Karpas-422 (cell line): ENCODE measurements around the gene ADM. TPM values are rescaled to one million over a fixed set of nuclear protein-coding genes. Genes with fewer than 3 reads are reported as not detected.

Source experiments
- DNase-seq: peaks from one replicate; pipeline ENCODE4 v3.0.0-alpha.2; 2015
- H2AFZ ChIP-seq: fragments of 200-600 bp; sonication (generic); 2 replicates; pipeline ENCODE4 v1.6.1; 2014; ENCODE audit warnings: antibody characterized with exemption, low read length, mixed read lengths
- H3K27ac ChIP-seq: fragments of 200-600 bp; sonication (generic); 2 replicates; pipeline ENCODE4 v1.5.1; 2014; ENCODE audit warnings: mild to moderate bottlenecking, low read length, moderate library complexity
- H3K27me3 ChIP-seq: fragments of 200-600 bp; sonication (generic); 2 replicates; pipeline ENCODE4 v1.6.1; 2014; ENCODE audit warnings: low read length, mixed read lengths
- H3K36me3 ChIP-seq: fragments of 200-600 bp; sonication (generic); 2 replicates; pipeline ENCODE4 v1.6.1; 2014; ENCODE audit warnings: low read length, mixed read lengths; ENCODE audit not compliant: insufficient read depth
- H3K4me1 ChIP-seq: fragments of 200-600 bp; sonication (generic); 2 replicates; pipeline ENCODE4 v1.6.1; 2014; ENCODE audit warnings: mild to moderate bottlenecking, low read length, mixed read lengths
- H3K4me2 ChIP-seq: fragments of 200-600 bp; sonication (generic); 2 replicates; pipeline ENCODE4 v1.6.1; 2014; ENCODE audit warnings: low read length, low read depth, mild to moderate bottlenecking; ENCODE audit not compliant: poor library complexity, severe bottlenecking
- H3K4me3 ChIP-seq: fragments of 200-600 bp; sonication (generic); 2 replicates; pipeline ENCODE4 v1.5.1; 2014; ENCODE audit warnings: mild to moderate bottlenecking, antibody characterized with exemption, low read length, mixed read lengths
- H3K79me2 ChIP-seq: fragments of 200-600 bp; sonication (generic); 2 replicates; pipeline ENCODE4 v1.6.1; 2014; ENCODE audit warnings: mild to moderate bottlenecking, low read length, mixed read lengths
- H3K9ac ChIP-seq: fragments of 200-600 bp; sonication (generic); 2 replicates; pipeline ENCODE4 v1.6.0; 2014; ENCODE audit warnings: low read length
- H3K9me2 ChIP-seq: fragments of 200-600 bp; sonication (generic), shearing (Covaris generic); replicated peaks from 2 replicates; pipeline ENCODE4 v1.6.0; 2014; ENCODE audit warnings: mild to moderate bottlenecking, low read length, moderate library complexity; ENCODE audit not compliant: insufficient read depth
- H3K9me3 ChIP-seq: fragments of 300-700, 200-600 bp; sonication (generic); 2 replicates; pipeline ENCODE4 v1.6.1; 2014; ENCODE audit warnings: low read length, mixed read lengths
- H4K20me1 ChIP-seq: fragments of 200-600 bp; sonication (generic); 2 replicates; pipeline ENCODE4 v1.6.1; 2014; ENCODE audit warnings: mild to moderate bottlenecking, antibody characterized with exemption, low read length, low read depth; ENCODE audit not compliant: insufficient read depth
- total RNA-seq: library from RNA; depleted of rRNA; stranded (reverse); fragments of >200 nt; shearing (Covaris generic); gene quantifications from 2 replicates; pipeline ENCODE4 v1.2.3, GENCODE V29; 2014; ENCODE audit warnings: low replicate concordance

The ADM gene
- total RNA-seq, 1 experiment from 2014 or later: not detected

GRCh38 chr11:10327254-10327653, 22.4 kb downstream of the ADM start:
- Histone ChIP-seq H4K20me1 (no peaks in the 10 kb centered on the region), H3K36me3 (no peaks in the 10 kb centered on the region), H3K4me2 (no peak overlapping the region), H3K9me3 (no peaks in the 10 kb centered on the region), H3K79me2 (no peaks in the 10 kb centered on the region), H3K9ac (no peak overlapping the region), H3K4me1 (no peaks in the 10 kb centered on the region), H3K9me2 (no peaks in the 10 kb centered on the region), H3K27ac (no peak overlapping the region), H3K27me3 (no peaks in the 10 kb centered on the region), H2AFZ (no peak overlapping the region), H3K4me3 (no peak overlapping the region)
- DNase-seq: no peak

- no peaks in the 10 kb centered on the region for H3K9me2 ChIP-seq
- H3K79me2 ChIP-seq: no peaks in the 10 kb centered on the region
- H3K9ac ChIP-seq: no peak overlapping the region
- no peaks in the 10 kb centered on the region for H3K36me3 ChIP-seq
- H3K27ac ChIP-seq: no peak overlapping the region
- no peak overlapping the region for H3K4me2 ChIP-seq
- H4K20me1 ChIP-seq: no peaks in the 10 kb centered on the region
- no peaks in the 10 kb centered on the region for H3K27me3 ChIP-seq
- H3K4me3 ChIP-seq: no peak overlapping the region
- no peak overlapping the region for H2AFZ ChIP-seq
- no peaks in the 10 kb centered on the region for H3K4me1 ChIP-seq
- no peak for DNase-seq
- H3K9me3 ChIP-seq: no peaks in the 10 kb centered on the region
These were observed 23.6 kb downstream of the ADM start for GRCh38 chr11:10328314-10329098.

GRCh38 chr11:10329356-10329755, 24.5 kb downstream of the ADM start:
- no peak for DNase-seq
- Histone ChIP-seq H2AFZ (no peak overlapping the region), H3K27ac (no peak overlapping the region), H3K4me1 (no peaks in the 10 kb centered on the region), H3K4me3 (no peak overlapping the region), H3K36me3 (no peaks in the 10 kb centered on the region), H4K20me1 (no peaks in the 10 kb centered on the region), H3K79me2 (no peaks in the 10 kb centered on the region), H3K9me3 (no peaks in the 10 kb centered on the region), H3K9me2 (no peaks in the 10 kb centered on the region), H3K4me2 (no peak overlapping the region), H3K9ac (no peak overlapping the region), H3K27me3 (no peaks in the 10 kb centered on the region)

GRCh38 chr11:10329935-10330334, 25.1 kb downstream of the ADM start:
- H3K4me1 ChIP-seq: no peaks in the 10 kb centered on the region
- no peak for DNase-seq
- H3K27me3 ChIP-seq: no peaks in the 10 kb centered on the region
- no peaks in the 10 kb centered on the region for H3K9me2 ChIP-seq
- no peak overlapping the region for H3K27ac ChIP-seq
- H3K36me3 ChIP-seq: no peaks in the 10 kb centered on the region
- no peaks in the 10 kb centered on the region for H4K20me1 ChIP-seq
- H3K4me3 ChIP-seq: no peak overlapping the region
- no peak overlapping the region for H3K9ac ChIP-seq
- no peak overlapping the region for H3K4me2 ChIP-seq
- H3K79me2 ChIP-seq: no peaks in the 10 kb centered on the region
- no peaks in the 10 kb centered on the region for H3K9me3 ChIP-seq
- no peak overlapping the region for H2AFZ ChIP-seq

- Histone ChIP-seq H3K4me2 (no peak overlapping the region), H3K36me3 (no peaks in the 10 kb centered on the region), H3K9me3 (no peaks in the 10 kb centered on the region), H3K9ac (no peak overlapping the region), H3K27me3 (no peaks in the 10 kb centered on the region), H2AFZ (no peak overlapping the region), H3K79me2 (no peaks in the 10 kb centered on the region), H3K4me1 (no peaks in the 10 kb centered on the region), H3K4me3 (no peak overlapping the region), H3K9me2 (no peaks in the 10 kb centered on the region), H3K27ac (no peak overlapping the region), H4K20me1 (no peaks in the 10 kb centered on the region)
- DNase-seq: no peak
These were observed 26.8 kb downstream of the ADM start for GRCh38 chr11:10331548-10332289.

GRCh38 chr11:10333490-10333889, 28.6 kb downstream of the ADM start:
- no peak for DNase-seq
- Histone ChIP-seq H3K36me3 (no peaks in the 10 kb centered on the region), H2AFZ (no peak overlapping the region), H3K9me3 (no peaks in the 10 kb centered on the region), H3K27ac (no peak overlapping the region), H3K9ac (no peak overlapping the region), H3K79me2 (no peaks in the 10 kb centered on the region), H4K20me1 (no peaks in the 10 kb centered on the region), H3K4me3 (no peak overlapping the region), H3K9me2 (no peaks in the 10 kb centered on the region), H3K4me2 (no peak overlapping the region), H3K27me3 (no peaks in the 10 kb centered on the region), H3K4me1 (no peaks in the 10 kb centered on the region)

- H3K27ac ChIP-seq: no peak overlapping the region
- no peak for DNase-seq
These were observed 33.4 kb downstream of the ADM start for GRCh38 chr11:10338287-10338686.

GRCh38 chr11:10348650-10349280, 43.9 kb downstream of the ADM start:
- Histone ChIP-seq H3K27me3 (no peaks in the 10 kb centered on the region), H3K79me2 (no peaks in the 10 kb centered on the region), H3K4me3 (no peak overlapping the region), H4K20me1 (no peaks in the 10 kb centered on the region), H3K36me3 (no peaks in the 10 kb centered on the region), H3K9me2 (no peaks in the 10 kb centered on the region), H3K4me2 (no peak overlapping the region), H3K4me1 (peaks cover 7% of the 10 kb centered on the region), H3K9me3 (no peaks in the 10 kb centered on the region), H2AFZ (no peak overlapping the region), H3K9ac (no peak overlapping the region), H3K27ac (no peak overlapping the region)
- DNase-seq: no peak

More at GRCh38 chr11:10338287-10338686, 33.4 kb downstream of the ADM start:
- Histone ChIP-seq H3K9ac (no peak overlapping the region), H4K20me1 (no peaks in the 10 kb centered on the region), H2AFZ (no peak overlapping the region), H3K9me3 (no peaks in the 10 kb centered on the region), H3K9me2 (no peaks in the 10 kb centered on the region), H3K4me1 (no peaks in the 10 kb centered on the region), H3K36me3 (no peaks in the 10 kb centered on the region), H3K79me2 (no peaks in the 10 kb centered on the region), H3K27me3 (no peaks in the 10 kb centered on the region), H3K4me3 (no peak overlapping the region), H3K4me2 (no peak overlapping the region)
